ENCODE data around the gene MGLL.

DNA sequence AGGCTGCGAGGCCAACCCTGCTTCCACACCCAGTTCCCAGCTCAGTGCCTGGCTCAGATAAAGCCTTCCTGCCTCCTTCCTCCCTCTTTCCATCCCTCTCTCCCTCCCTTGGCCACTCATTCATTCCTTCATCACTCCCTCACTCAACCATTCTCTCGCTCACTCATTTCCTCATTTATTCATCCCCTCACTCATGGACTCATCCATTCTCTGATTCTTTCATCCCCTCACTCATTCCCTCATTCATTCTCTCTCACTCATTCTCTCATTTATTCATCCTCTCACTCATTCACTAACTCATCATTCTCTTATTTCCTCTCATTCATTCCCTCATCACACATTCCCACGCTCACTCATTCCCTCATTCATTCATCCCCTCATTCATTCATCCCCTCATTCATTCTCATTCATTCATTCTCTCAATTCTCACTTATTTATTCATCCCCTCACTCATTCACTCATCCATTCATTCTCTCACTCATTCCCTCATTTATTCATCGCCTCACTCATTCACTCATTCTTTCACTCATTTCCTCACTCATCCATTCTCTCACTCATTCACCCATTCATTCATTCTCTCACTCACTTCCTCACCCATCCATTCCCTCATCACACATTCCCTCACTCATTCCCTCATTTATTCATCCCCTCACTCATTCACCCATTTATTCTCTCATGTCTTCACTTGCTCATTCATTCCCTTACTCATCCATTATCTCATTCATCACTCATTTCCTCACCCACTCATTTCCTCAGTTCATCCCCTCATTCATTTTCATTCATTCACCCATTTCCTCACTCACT is 136.4 kb downstream of the MGLL start:
- TF ChIP-seq, protein P1, sequence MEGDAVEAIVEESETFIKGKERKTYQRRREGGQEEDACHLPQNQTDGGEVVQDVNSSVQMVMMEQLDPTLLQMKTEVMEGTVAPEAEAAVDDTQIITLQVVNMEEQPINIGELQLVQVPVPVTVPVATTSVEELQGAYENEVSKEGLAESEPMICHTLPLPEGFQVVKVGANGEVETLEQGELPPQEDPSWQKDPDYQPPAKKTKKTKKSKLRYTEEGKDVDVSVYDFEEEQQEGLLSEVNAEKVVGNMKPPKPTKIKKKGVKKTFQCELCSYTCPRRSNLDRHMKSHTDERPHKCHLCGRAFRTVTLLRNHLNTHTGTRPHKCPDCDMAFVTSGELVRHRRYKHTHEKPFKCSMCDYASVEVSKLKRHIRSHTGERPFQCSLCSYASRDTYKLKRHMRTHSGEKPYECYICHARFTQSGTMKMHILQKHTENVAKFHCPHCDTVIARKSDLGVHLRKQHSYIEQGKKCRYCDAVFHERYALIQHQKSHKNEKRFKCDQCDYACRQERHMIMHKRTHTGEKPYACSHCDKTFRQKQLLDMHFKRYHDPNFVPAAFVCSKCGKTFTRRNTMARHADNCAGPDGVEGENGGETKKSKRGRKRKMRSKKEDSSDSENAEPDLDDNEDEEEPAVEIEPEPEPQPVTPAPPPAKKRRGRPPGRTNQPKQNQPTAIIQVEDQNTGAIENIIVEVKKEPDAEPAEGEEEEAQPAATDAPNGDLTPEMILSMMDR (IDR thresholded peaks at IDR 0.05; ENCODE audit: low read length) = no peak
- TF ChIP-seq EZH2 (IDR thresholded peaks at IDR 0.05; ENCODE audit: borderline replicate concordance, low read length) = no peak

Measured in OCI-LY1 (cell line).